G401 (cell line): Measurements from ENCODE around the gene VPS13A. TPM values are rescaled to one million over a fixed set of nuclear protein-coding genes. Genes with fewer than 3 reads are reported as not detected.
"Not testable (repeated sequence)": the region's sequence is repeated elsewhere in the genome, so short reads cannot be mapped to it uniquely, and the experiment has no call there.

Experiments used
- DNase-seq: peaks from one replicate; pipeline ENCODE4 v3.0.0-alpha.2; 2015; ENCODE audit warnings: low spot score
- in situ Hi-C: cut with HindIII; loops from 2 replicates; pipeline ENCODE4 v1.10.0; 2016; ENCODE audit warnings: low sequenced_read_pairs, mixed read lengths
- total RNA-seq: library from RNA; depleted of rRNA; stranded (reverse); fragments of >200 nt; shearing (Covaris generic); gene quantifications from 2 replicates; pipeline ENCODE4 v1.2.3, GENCODE V29; 2014

Gene VPS13A
- total RNA-seq, 1 experiment from 2014 or later: 14.2 TPM

DNA sequence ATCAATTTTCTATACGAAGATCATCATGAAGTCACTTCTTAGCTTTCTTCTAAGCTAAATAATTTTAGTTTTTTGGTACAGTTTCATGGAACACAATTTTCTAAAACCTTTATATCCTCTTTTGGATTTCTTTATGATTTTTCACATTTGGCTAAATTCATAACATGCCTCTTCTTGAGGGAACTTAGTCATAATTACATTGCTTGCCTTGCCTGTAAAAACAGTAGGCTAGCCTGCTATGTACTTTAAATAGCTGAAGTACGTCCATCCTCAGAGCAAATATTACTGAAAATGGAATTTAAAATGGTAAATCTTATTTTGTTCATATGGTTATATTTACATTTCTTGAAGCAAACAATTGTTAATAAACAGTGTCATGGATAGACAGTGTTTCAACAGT is 225.0 kb downstream of the VPS13A start:
- in situ Hi-C loops: no loop called here
- no peak for DNase-seq

DNA sequence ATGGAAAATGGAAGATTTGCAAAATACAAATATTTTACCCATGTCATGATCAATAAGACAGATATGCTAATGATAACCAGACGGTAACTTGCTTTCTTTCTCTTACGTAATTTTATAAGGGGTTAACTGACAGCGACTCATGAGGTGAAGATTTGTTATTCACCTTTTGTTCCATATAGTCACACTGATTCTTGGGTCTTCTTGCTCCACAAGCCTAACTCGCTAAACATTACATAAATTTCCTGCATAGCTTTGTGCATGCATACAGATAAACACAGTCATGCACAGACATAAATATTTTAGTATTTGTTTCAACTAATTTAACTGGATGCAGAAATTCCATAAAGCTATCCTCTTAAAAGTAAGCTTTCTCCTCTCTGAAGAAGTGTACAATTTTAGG is 225.9 kb downstream of the VPS13A start:
- no peak for DNase-seq
- in situ Hi-C loops: no loop called here

DNA sequence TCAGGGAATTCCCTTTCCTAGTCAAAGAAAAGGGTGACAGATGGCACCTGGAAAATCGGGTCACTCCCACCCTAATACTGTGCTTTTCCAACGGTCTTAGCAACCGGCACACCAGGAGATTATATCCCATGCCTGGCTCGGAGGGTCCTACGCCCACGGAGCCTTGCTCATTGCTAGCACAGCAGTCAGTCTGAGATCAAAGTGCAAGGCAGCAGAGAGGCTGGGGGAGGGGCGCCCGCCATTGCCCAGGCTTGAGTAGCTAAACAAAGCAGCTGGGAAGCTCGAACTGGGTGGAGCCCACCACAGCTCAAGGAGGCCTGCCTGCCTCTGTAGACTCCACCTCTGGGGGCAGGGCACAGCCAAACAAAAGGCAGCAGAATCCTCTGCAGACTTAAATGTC is 231.2 kb downstream of the VPS13A start:
- in situ Hi-C loops, DNase-seq: not testable (repeated sequence)

DNA sequence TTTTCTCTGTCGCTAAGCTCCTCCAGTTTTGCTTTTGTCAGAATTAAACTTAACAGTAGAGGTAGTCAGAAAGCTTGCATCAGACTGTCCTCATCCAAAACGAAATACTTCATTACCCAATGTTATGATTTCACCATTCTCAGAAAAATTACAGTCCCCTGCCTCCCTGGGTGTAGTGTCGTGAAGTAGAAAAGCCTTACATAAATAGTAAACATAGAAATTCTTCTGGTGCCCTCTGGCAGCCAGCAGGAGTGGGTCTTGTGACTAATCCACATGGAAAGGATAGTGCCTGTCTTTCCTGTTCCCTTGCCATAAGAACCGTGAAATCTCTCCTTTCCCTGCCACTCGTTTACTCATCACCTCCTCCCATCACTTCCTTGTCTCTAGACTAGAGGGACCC is 240.2 kb downstream of the VPS13A start:
- in situ Hi-C loops: no loop called here
- DNase-seq: no peak

DNA sequence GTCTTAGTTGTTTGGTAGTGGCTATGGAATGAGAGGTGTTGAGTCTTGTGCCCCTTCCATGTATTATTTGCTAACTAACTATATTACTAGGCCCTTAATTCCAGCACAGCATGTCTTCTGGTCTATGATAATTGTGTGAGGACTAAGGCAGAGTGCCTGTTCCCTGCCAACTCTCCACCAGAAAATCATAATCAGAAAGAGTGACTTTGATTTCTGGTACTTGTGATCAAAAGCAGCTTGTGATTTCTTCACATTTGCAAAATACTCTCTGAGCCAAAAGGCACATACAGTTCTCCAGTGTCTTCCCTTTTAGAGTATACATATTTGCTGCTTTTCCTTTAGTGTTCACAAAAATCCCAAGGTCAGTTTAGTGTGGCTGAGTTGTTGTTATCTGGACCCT is 240.9 kb downstream of the VPS13A start:
- no peak for DNase-seq
- in situ Hi-C loops: no loop called here

DNA sequence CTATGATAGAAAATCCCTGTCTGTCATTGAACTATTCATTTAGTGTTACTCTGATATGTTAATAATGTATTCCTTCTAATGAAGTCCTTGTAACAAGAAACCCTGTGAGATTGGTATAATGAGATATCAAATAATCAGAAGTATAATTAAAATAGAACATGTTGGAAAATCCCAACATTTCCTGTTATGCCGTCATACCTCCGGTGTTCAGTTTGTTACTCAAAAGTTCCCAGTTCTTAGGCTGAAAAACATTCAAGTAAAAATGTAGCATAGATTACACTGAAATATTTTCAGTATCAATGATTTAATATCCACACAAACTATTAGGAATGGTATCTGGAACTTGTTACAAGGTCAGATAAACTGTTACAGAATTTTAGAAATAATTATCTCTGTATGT is 243.3 kb downstream of the VPS13A start:
- in situ Hi-C loops: no loop called here
- no peak for DNase-seq

DNA sequence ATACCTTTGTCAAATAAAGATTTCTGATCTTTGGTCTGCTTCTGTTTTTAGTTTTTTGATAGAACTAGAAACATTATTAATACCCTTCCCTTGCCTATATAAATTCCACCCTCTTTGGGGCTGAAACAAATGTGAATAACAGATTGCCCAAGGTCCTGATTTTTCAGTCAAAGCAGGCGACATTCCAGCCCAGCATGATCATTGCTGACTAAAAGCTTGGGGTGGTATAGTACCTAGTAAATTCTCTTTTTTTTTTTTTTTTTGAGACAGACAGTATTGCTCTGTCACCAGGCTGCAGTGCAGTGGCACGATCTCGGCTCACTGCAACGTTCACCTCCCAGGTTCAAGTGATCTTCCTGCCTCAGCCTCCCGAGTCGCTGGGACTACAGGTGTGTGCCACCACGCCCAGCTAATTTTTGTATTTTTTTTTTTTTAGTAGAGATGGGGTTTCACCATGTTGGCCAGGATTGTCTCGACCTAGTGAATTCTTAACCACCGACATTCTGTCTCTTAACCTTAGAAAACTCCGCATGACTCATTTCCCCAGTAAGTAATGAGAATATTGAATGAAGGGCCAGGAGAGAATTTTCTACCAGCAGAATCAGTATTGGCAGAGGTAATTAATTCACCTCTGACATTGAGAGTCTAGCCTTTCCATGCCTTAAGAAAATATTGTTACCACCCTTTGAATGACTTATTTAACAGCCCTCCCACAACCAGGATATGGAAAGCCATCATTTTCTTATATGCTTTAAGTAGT is 244.4 kb downstream of the VPS13A start:
- in situ Hi-C loops: no loop called here
- no peak for DNase-seq

DNA sequence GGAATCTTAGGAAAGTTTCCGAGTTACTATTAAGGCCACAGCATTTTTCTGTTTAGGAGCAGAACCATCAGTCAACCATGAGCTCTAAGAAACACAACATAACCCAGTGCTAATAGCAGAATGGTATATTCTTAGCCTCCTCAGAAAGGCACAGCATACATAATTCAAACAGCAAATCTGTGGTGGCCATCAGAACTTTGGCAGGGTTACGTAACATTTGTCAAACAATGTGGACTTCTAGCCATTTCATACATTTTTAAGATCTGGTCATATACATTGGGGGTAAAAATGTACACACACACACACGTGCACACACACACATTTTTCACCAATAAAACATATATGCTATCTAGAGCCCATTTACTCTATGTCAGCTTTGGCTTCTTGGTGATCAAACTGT is 245.6 kb downstream of the VPS13A start:
- DNase-seq: no peak
- in situ Hi-C loops: no loop called here

DNA sequence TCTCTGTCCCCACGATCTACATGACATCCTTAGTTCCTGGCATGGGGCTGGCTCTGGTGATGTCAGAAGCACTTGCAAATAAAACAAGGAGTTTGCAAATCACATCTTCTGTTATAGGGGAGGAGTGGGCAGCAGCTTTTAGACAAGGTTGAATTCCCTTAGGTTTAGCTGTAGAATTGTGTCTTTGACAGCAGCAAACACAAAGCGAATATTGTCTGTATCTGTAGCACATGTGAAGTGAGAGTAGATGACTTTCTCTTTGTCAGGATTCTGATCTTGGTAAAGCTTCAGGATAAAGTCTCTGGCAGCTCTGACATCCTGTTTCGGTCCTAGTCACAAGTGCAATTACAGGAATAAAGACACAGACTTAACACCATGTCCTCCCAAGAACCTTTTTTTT is 246.5 kb downstream of the VPS13A start:
- in situ Hi-C loops: no loop called here
- DNase-seq: no peak

DNA sequence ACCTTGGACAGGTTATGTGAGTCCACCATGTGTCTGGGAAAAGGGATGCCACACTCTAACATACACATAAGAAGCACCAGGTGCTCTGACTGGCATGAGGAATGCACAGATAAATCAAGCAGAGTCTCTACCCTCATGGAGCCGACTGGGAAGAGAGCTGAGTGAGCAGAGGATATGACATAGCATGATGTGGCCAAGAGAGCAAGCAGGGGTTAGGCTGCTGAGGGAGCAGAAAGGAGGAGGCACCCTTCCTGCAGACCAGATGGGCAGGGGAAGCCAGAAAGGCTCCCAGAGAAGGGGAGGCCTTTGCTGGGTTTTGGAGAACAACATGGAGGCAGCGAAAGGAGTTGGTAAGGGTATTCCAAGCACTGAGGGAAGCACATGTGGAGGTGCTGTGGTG is 247.7 kb downstream of the VPS13A start:
- in situ Hi-C loops: no loop called here
- DNase-seq: no peak

DNA sequence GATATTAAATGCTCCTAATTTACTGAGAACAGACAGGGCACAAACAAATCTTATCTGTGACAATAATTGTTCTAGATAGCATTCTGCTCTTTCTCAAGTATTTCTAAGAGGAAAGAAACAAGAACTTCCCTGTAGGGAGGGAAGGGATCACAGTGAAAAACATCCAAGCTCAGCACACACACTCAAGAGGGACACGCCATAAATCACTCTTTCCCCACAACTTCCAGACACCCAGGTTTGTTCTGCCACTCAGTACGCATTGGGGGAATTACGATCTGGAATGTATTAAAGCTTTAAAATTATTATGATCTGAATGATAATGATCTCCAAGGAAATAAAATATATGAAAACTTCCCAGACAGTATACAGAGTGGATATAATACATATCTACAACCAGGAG is 249.4 kb downstream of the VPS13A start:
- in situ Hi-C loops: no loop called here
- DNase-seq: no peak

DNA sequence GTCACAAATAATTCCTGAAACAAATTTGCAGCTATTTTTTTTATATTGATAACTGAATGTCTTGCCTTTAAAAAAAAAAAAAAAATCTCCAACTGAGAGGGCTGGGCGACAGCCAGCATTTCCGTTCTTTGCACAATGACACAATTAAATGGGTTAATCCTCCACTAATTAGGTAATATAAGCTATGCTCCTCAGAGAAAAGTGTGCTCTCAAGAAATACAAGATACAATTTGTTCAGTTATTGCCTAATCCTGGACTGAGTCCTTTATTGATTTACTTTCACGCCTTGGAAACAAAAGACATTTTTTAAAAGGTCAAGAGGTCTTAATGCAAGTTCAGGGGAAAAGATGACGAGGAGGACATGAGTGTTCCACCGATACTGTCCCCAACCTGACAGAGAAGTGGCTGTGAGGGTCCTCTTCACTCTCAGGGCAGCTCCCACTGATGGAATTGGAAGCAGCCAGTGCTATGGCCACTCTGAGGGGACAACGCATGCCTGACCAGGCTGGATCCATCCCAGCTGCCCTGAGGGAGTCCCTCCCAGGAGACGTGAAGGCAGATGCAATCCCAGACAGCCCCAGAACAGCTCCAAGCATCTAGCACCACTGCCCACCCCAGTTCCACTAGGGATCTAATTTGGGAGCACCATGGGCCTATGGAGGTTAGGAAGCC is 250.1 kb downstream of the VPS13A start:
- in situ Hi-C loops: no loop called here
- DNase-seq: no peak

DNA sequence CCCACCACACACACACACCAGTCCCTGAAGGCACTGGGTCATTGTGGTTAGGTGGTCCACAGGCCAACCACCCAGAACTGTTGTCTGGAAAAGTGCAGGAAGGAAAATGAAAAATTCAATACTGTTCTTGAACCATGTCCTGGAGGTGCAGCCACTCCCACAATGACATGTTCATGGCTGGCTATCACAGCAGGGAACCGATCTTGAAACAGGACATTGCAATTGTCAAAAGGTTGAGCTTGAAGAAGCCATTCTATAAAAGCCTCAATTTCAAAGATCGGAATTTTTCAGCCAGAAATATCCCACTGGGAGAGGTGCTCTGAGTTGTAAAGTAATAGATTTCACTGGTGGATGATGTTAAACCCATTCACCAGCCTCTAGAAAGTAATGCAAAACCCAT is 252.6 kb downstream of the VPS13A start:
- DNase-seq: no peak
- in situ Hi-C loops: no loop called here

DNA sequence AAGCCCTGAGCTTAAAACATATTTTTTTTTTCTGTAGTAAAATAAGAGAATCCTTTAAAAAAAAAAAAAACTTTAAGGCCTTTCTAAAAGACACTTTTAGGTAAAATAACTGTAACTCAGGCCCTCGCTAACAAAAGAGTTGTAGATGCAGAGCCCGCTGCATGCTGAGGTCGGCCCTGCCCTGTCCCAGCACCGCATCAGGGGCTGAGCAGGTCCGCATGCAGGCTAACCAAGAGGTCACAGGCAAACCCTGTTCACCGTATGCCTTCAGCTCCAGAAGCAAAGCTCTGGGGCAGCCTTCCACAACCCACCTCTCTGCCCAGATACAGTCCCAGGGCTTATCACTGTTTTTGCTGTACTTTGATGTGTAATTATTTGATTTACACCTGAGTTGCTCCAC is 254.7 kb downstream of the VPS13A start:
- in situ Hi-C loops: no loop called here
- DNase-seq: no peak

DNA sequence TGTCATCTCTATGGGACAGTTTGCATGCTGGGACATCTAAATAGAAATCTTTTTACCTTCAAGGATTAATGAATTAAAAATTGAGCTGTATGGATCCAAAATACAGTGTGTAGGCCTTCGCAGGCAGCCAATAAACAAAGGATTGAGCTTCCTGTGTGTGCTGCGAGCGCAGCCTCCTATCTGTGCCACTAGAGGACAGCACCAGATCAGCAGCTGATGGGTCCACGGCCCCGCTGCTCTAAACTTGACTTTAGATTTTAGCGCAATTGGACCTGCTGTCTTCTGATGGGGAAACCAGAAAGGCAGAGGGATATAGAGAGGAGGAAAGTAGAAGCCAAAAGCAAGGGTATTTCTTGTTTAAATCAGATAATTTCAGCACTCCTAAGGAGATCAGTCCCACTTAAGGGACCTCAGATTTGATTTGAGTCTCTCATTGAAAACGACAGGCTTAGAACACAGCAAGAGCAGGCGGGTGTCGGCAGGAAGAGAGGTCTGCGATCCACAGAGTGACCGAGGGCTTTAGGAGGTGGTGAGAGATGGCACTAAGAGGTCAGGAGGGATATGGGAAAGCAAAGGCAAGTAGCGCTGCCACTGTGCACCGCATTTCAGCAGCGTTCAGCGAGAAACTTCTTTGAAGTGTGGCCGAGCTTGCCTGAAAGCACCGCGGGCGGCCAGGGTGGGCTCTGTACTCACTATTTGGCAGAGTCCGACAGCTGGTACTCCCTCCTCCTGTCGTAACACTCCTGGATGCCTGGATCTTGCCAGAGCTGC is 256.5 kb downstream of the VPS13A start:
- in situ Hi-C loops: no loop called here
- DNase-seq: peak; percentile 61

DNA sequence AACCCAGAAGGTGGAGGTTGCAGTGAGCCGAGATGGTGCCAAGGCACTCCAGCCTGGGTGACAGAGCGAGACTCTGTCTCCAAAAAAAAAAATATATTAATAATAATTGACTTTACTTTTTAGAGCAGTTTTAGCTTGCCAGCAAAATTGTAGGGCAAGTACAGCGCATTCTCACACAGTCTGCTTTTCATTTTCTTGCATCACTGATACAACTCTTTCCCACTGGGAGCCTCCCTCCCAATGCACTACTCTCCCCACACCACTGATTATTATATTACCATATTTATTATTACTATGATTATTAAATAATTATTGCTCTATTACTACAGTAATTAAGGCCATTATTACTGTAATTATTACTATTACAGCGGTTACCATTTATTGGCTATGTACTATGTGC is 257.9 kb downstream of the VPS13A start:
- in situ Hi-C loops: no loop called here

DNA sequence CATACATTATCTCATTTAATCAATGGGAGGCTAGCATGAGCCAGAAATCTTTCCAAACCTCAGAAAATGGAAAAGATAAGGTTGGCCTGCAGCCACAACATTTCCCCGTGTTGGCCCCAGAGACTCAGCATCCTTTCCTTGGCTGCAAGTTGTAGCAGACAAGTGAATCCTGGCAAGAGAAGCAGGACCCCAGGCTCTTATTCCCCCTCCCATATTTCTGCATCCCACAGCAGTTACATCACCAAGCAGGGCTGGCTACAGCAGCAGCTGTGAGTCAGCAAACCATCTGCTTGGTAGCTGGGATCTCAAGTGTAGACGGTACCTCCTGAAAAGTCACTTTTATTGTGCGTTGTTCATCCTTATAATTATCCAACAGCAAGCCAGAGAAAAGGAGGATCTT is 258.4 kb downstream of the VPS13A start:
- in situ Hi-C loops: no loop called here
- DNase-seq: no peak

More for the DNA sequence above, 257.9 kb downstream of the VPS13A start:
- no peak for DNase-seq

DNA sequence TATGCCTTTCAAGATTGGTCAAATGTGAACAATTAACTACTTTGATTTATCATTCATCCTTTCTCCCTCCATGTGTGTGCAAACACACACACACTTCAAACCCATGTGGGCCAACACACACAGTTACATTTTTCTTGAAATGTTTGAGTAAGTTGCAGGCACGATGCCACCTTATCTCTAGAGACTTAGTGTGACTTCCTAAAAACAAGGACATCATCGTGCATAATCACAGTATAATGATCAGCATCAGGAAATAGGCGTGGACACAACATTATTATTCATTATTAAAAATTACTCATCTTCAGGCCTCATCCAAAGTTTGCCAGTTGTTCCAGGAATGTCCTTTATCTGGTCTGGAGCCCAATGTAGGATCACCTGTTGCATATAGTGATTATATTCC is 261.3 kb downstream of the VPS13A start:
- in situ Hi-C loops: no loop called here
- no peak for DNase-seq

DNA sequence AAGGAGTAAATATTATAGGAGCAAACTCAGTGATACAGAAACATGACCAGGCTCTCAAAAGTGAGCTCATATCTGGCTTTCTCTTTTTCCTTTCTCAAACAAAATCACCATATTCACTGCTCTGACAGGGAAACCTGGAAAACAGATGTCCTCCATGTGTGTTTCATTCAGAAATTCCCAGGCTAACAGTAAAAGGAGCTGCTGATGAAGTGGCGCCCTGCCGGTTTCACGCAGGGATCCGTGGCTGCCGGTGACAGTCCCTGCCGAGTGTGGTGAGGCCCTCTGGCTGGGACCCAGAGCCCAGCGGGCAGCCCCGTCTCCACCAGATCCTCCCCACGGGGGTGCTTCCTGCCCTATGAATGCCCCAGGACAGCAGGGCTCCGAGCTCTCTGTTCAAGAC is 262.7 kb downstream of the VPS13A start:
- DNase-seq: peak; percentile 77
- in situ Hi-C loops: no loop called here

DNA sequence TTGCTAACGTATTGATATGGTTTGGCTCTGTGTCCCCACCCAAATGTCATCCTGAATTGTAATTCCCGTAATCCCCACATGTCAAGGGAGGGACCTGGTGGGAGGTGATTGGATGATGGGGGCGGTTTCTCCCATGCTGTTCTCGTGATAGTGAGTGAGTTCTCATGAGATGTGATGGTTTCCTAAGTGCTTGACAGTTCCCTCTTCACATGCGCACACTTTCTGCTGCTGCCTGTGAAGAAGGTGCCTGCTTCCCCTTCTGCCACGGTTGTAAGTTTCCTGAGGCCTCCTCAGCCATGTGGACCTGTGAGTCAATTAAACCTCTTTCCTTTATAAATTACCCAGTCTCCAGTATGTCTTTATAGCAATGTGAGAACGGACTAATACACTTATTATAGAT is 263.8 kb downstream of the VPS13A start:
- in situ Hi-C loops: not testable (repeated sequence)

More for the DNA sequence above, 263.8 kb downstream of the VPS13A start:
- DNase-seq: not testable (repeated sequence)
